Right lung (tissue), 5 donors: ENCODE results near the gene ACAP3. TPM values are rescaled to one million over a fixed set of nuclear protein-coding genes. Genes with fewer than 3 reads are reported as not detected.
A peak's percentile ranks its signal among the peaks of the same experiment; 100 is the strongest.

Experiments
- DNase-seq, 2 donors: peaks; one replicate each; pipeline ENCODE4 v3.0.0-alpha.2; 2013
- polyA plus RNA-seq, 5 donors: library from polyadenylated mRNA; unstranded; fragments of 120-200 nt; gene quantifications; one replicate each; pipeline versions ENCODE4 v1.2.1 to v1.2.3, GENCODE V29; 2013; ENCODE audit warnings: inconsistent platforms in 1 of 5, low replicate concordance in 1 of 5; ENCODE audit not compliant: insufficient read length in 5 of 5, insufficient read depth in 1 of 5

The ACAP3 gene
- polyA plus RNA-seq, 5 donors: 26.3 to 61.2 (median 38.8) TPM

GRCh38 chr1:1286313-1287261, 21.1 kb downstream of the ACAP3 start:
- DNase-seq: no peak

GRCh38 chr1:1285611-1286311, 22.0 kb downstream of the ACAP3 start:
- DNase-seq: no peak

DNA sequence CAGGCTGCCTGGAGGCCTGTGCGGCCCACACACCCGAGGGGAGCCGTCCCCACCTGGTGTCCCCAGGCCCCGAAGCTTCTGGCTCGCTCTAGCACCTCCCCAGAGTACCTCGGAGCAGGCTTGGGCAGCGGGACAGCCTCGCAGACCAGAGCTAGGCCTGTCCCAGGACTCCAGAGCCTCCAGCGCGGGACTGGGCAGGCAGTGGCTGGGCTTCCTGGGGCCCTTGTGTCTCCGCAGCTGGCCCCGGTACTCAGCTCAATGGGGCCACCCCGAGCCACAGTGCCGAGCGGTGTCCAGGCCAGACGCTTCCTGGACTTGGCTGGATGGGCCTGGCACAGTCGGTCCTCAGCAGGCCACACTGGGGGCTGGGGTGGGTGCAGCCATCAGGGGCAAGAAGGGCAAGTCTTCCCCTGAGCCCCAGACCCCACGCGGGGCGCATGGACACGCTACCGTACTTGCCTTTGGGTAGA, 22.6 kb downstream of the ACAP3 start:
- no peak for DNase-seq

DNA sequence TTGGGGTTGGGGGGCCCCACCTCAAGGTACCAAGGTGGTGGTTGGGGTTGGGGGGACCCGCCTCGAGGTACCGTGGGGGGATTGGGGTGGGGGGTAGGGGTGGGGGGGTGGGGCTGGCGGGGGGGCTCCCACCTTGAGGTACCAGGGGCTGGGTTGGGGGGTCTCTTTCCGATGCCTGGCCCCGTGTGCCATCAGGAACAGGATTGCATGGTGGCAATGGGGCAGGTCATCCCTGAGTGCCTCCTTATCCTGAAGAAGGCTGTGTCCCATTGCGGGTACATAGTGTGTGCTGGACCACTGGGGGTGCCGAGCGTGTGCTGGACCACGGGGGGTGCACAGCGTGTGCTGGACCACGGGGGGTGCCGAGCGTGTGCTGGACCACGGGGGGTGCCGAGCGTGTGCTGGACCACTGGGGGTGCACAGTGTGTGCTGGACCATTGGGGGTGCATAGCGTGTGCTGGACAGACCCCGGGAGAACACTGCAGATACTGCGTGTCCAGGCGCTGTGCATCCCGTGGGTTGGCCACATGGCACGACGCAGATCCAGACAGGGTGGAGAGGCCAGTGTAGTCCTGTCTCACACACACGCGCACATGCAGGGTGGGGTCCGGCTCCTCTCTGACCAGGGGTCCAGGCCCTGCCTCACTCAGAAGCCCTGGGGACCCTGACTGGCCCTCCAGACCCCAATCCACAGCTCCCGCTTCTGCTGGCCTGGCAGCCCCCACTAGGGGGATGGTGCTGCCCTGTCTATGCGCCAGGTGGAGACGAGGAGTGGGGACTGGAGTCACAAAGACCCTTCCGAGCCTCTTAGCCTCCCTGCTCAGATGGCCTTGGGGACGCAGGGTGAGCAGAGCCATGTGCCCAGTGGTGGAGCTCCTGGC, 23.3 kb downstream of the ACAP3 start:
- no peak for DNase-seq

GRCh38 chr1:1283821-1284220, 23.9 kb downstream of the ACAP3 start:
- no peak for DNase-seq

- DNase-seq: no peak
These were observed 24.7 kb downstream of the ACAP3 start for GRCh38 chr1:1282998-1283397.

DNA sequence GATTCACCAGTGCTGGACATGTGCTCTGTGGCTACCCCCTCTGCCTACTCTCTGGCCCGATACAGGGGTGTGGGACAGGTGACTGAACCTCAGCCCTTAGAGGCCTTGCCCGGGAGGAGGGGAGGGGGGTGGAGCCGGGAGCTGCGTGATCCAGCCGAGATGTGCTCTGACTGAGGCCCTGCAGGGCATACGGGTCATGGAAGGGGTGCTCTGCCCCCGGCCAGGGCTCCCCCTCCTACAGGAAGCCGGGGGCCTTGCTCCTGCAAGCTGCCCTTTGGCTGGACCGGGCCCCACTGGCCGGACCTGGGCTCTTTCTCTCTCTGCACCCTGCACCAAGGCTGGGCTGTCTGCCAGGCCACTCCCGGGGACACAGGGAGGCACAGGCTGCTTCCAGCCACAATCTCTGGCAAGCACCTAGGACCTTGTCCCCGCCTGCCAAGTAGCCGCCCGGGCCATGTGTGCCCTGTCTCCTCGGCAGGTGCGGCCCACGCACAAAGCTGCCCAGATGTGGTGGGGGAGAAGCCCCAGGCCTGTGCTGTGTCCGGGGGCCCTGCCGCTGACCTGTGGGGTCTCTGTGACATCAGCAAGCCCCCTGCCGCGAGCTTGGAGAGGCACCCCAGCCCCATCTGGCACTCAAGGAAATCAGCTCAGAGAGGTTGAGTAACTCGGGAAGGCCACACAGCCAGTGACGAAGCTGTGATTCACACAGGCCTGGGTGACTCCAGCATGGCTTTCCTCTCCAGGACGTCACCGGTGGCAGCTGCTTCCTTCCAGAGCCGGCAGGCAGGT, 26.0 kb downstream of the ACAP3 start:
- DNase-seq: no peak

DNA sequence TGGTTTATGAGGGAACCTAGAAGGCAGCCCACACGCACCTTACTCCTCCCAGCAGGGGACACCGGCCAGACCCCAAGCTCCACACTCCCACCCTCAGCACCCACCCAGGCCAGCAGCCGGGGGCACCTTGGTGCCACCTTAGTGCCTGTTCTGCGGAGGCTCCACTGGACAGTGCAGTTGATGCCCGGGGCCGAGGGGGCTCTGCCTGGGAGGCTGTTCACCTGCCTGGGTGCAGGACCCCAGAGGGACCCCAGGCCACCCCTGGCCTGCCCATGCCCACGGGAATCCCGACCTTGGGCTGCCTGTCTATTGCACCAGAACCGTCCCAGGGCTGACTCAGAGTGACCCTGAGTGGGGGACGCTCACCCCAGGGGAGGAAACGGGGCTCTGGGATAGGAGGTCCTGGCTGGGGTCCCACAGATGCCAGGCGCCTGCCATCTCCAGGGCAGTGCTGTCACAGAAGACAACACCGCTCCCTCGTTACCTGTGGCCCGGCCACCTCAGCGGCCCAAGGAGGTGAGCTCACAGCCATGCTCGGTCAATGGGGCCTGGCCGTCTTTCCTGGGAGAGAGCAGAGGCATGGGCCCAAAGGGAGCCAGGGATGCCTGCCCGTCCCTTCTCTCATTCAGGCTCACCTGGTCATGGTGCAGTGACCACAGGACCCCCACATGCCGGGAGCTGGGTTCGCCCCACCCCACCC, 26.8 kb downstream of the ACAP3 start:
- DNase-seq: no peak

GRCh38 chr1:1279028-1279427, 28.7 kb downstream of the ACAP3 start:
- DNase-seq: no peak

- DNase-seq: no peak
These were observed 29.1 kb downstream of the ACAP3 start for GRCh38 chr1:1278620-1279019.

DNA sequence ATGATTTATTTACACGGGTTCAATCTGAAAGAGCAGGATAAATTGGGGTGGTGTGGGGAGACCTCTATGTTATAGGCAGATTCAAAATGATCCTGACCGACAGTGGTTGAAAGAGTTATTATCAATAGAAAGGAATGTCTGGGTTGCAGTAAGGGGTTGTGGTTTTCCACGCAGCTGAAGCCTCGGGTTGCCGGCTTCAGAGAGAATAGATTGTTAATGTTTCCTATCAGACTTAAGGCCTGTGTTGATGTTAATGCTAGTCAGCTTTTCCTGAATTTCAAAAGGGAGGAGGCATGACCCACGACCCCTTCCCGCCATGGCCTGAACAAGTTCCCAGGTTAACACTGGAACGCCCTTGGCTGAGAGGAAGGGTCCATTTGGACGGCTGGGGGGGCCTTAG, 31.9 kb downstream of the ACAP3 start:
- DNase-seq: no peak

DNA sequence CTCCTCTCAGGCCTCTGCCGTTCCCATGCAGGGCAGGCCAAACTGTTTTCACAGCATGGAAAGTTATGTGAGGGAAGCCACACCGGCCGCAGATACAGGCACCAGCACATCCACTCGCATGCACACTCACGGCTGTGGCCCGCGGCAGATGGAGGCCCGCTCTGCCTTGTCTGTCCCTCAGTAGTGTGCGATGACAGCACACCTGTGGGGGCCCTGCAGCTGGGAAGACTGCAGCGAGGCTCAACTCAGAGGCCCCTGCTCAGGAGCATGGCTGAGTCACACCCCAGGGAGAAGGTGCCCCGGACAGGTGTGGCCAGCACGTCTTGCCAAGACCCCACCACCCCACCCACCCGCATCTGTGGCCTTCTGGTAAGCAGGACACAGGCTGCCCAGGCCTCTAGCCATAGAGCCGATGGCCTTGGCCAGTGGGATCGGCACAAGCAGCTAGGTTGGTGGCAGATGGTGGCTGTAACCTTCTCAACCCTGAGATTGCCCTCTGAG, 32.7 kb downstream of the ACAP3 start:
- no peak for DNase-seq

DNA sequence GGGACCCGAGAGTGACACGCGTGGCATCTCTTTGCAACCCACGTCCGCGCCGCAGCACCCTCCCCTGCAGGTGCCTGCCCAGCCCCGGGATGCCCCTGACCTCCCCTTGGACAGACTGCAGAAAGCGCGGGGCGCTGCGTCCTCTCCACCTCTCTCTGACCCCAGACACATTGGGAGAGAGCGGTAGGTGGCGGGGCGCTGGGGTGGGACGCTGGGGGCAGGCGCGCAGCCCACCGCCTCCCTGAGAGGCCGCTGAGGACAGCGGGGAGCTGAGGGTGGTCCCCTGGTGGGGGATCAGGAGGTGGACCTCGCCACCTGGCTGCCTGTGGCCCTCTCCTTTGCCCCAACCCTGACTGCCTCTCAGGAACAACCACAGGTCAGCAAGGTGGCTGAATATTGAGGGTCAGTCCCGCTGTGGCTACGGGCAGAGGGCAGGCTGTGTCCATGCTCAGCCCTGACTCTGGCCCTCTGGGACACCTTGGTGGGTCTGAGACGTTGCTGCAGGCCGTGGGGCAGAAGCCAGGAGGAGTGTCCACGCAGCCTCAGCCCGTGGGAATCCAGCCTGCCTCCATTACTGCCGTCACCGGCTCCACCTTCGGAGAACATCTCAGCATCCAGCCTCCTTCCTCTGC, 33.3 kb downstream of the ACAP3 start:
- DNase-seq: no peak

- peak; percentile 87 to 88 for DNase-seq
These were observed 34.0 kb downstream of the ACAP3 start, which contains the start of gene UBE2J2 for GRCh38 chr1:1273512-1274298. Gene UBE2J2 (minus strand): TSS chr1:1273854. CDS start chr1:1267992, 5,862 bp downstream.

DNA sequence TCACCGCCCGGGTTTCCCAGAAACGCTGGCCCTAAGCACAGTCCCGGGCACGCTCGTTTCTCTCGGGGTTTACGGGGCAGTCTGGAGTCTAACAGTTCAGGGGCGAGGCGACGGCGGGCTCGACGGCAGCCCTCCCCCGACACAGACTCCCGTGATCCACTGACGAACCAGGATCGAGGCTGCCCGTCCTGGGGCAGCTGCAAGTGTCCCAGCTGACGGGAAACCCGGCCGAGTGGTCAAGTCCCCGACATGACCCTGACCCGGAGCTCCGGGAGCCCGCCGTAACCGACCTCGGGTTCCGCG, 34.6 kb downstream of the ACAP3 start:
- DNase-seq: no peak

- DNase-seq: no peak
These were observed 35.2 kb downstream of the ACAP3 start for GRCh38 chr1:1272341-1273208.

- DNase-seq: no peak
These were observed 36.9 kb downstream of the ACAP3 start for GRCh38 chr1:1270813-1271212.

- no peak for DNase-seq
These were observed 39.4 kb downstream of the ACAP3 start for GRCh38 chr1:1268284-1268682.
